Smooth muscle cell (in vitro differentiated cells): ENCODE data around the gene TCF7L2. TPM values are rescaled to one million over a fixed set of nuclear protein-coding genes. Genes with fewer than 3 reads are reported as not detected.

Source experiments
- DNase-seq: peaks from one replicate; lab custom pipeline; 2025; ENCODE audit not compliant: unreplicated experiment; lab: John Stamatoyannopoulos, UW
- H2AFZ ChIP-seq: fragments of 200-600 bp; sonication (generic); 2 replicates; pipeline ENCODE4 v1.6.0; 2016; ENCODE audit warnings: antibody characterized with exemption, low read depth, mild to moderate bottlenecking
- H3F3A ChIP-seq: fragments of 200-600 bp; sonication (generic); 2 replicates; pipeline ENCODE4 v1.6.0; 2017; ENCODE audit warnings: antibody characterized with exemption, low read depth
- H3K27ac ChIP-seq: fragments of 200-600 bp; sonication (generic); 2 replicates; pipeline ENCODE4 v1.5.1; 2016; ENCODE audit warnings: low read depth, mild to moderate bottlenecking
- H3K27me3 ChIP-seq: fragments of 200-600 bp; sonication (generic); 2 replicates; pipeline ENCODE4 v1.6.1; 2016; ENCODE audit warnings: low read depth, mild to moderate bottlenecking
- H3K36me3 ChIP-seq: fragments of 200-600 bp; sonication (generic); 2 replicates; pipeline ENCODE4 v1.5.1; 2016; ENCODE audit warnings: low read depth
- H3K4me1 ChIP-seq: fragments of 200-600 bp; sonication (generic); 2 replicates; pipeline ENCODE4 v1.5.1; 2016; ENCODE audit warnings: low read depth
- H3K4me2 ChIP-seq: fragments of 200-600 bp; sonication (generic); 2 replicates; pipeline ENCODE4 v1.6.0; 2016; ENCODE audit warnings: mild to moderate bottlenecking
- H3K4me3 ChIP-seq: fragments of 200-600 bp; sonication (generic); 2 replicates; pipeline ENCODE4 v1.5.1; 2016; ENCODE audit warnings: mild to moderate bottlenecking
- H3K79me2 ChIP-seq: fragments of 200-600 bp; sonication (generic); 2 replicates; pipeline ENCODE4 v1.6.0; 2016; ENCODE audit warnings: low read depth, mild to moderate bottlenecking
- H3K9ac ChIP-seq: fragments of 200-600 bp; sonication (generic); 2 replicates; pipeline ENCODE4 v1.6.0; 2016; ENCODE audit warnings: low read depth
- H3K9me3 ChIP-seq: fragments of 200-600 bp; sonication (generic); replicated peaks from 2 replicates; pipeline ENCODE4 v1.5.1; 2016; ENCODE audit warnings: low read depth
- H4K20me1 ChIP-seq: fragments of 200-600 bp; sonication (generic); 2 replicates; pipeline ENCODE4 v1.6.0; 2016; ENCODE audit warnings: low read depth
- WGBS: methylation state at CpG from one replicate; pipeline ENCODE4 v1.1.7; 2016; ENCODE audit warnings: low lambda C conversion rate; 5-methylcytosine and 5-hydroxymethylcytosine counted together
- polyA plus RNA-seq: library from polyadenylated mRNA; unstranded; fragments of >200 nt; fragmentation: Nextera tagmentation; extraction: Ambion mirVana; gene quantifications from 2 replicates; pipeline ENCODE4 v1.2.1, GENCODE V29; 2016
- total RNA-seq: library from RNA; depleted of rRNA; stranded (reverse); fragments of >200 nt; gene quantifications from 2 replicates; pipeline ENCODE4 v1.2.3, GENCODE V29; 2014
- TF ChIP-seq, protein P1 (sequence below): fragments of 200-600 bp; sonication (generic); IDR thresholded peaks from 2 replicates; pipeline ENCODE4 v1.5.1; 2017; ENCODE audit warnings: borderline replicate concordance, mild to moderate bottlenecking, antibody characterized with exemption; ENCODE audit not compliant: insufficient read depth, poor library complexity, severe bottlenecking

Gene TCF7L2
- total and polyA plus RNA-seq, 2 experiments from 2014 or later = 14.6 to 17.7 TPM

DNA sequence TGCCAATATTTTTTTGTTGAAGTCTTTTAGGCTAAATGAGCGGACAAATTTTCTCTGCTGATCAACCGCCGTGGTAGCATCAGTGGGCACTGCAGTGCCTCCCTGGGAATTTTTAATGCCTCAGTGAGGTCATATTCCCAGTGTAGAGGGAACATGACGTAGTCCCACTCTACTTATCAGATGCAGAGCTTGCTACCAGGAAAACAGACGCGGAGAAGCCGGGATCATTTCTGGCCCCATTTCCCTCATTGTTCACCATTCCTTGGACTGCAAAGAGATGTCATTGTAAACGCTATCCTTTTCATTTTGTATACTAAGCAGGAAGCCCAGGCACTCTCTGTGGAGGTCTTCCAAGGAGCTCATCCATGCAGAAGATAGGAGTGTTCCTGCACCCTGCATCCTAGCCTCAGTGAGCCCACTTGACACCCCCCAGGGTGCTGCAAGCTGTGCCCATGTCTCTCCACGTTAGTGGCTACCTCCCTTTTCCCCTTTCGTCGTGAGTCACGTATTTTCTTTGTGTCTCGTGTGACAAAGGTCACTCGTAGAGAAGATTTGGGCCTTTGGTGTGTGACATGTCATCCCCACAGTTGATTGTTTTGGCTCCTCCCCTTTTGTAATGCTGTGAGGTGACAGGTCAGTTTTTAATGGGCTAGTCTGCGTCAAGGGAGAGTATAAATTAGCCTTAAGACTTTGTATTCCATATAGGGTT, 145.5 kb downstream of the TCF7L2 start:
- Histone ChIP-seq H3K27ac (peak overlapping the region; percentile 70), H3K36me3 (no peaks in the 10 kb centered on the region), H3K4me1 (peaks cover 16% of the 10 kb centered on the region), H3K79me2 (peaks cover 22% of the 10 kb centered on the region), H3F3A (no peaks in the 10 kb centered on the region), H3K4me2 (no peak overlapping the region), H4K20me1 (peaks cover 4% of the 10 kb centered on the region), H3K27me3 (no peaks in the 10 kb centered on the region), H3K4me3 (no peak overlapping the region), H3K9ac (no peak overlapping the region), H3K9me3 (no peaks in the 10 kb centered on the region), H2AFZ (no peak overlapping the region)
- DNase-seq = no peak
- 76% methylated on average over 15 of the region's 15 CpGs for WGBS
- TF ChIP-seq, protein P1, sequence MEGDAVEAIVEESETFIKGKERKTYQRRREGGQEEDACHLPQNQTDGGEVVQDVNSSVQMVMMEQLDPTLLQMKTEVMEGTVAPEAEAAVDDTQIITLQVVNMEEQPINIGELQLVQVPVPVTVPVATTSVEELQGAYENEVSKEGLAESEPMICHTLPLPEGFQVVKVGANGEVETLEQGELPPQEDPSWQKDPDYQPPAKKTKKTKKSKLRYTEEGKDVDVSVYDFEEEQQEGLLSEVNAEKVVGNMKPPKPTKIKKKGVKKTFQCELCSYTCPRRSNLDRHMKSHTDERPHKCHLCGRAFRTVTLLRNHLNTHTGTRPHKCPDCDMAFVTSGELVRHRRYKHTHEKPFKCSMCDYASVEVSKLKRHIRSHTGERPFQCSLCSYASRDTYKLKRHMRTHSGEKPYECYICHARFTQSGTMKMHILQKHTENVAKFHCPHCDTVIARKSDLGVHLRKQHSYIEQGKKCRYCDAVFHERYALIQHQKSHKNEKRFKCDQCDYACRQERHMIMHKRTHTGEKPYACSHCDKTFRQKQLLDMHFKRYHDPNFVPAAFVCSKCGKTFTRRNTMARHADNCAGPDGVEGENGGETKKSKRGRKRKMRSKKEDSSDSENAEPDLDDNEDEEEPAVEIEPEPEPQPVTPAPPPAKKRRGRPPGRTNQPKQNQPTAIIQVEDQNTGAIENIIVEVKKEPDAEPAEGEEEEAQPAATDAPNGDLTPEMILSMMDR = no peak

DNA sequence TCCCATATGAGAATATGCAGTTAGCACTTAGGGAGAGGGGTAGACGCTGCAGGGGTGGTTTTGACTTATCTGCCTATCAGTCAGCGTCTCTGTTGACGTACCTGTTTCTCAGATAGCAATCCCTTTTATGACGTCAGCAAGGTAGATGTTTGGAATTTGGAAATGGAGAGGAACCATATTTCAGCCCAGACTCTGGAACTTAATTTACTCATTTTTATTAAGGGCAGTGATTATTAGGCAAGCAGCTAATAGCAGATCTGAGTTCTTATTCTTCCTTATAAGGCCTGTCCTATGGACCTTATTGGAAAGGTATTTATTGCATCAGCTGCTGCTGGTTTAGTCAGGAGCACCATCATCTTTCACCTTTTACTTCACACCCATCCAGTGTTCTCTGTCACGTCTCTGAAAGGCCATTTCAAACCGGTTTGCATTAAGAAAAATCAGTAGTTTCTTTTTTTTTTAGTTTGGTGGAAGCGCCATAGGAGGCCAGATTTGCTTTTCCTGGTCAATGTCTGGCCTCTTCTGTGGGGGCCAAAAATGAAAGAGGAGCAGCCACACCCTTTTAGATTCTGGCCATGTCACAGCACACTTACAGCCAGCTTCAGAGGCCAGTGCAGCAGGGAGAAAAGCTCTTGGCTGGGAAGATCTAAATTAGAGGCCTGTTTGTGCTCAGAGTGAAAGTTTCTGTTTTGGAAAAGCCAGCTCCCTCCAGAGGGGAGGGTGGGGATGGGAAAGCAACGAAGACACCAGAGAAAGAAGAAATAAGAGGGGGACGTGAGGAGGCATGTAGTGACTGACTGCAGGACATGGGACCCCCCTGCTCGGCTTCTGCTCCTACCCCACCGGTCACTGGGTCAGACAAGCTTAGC, 146.3 kb downstream of the TCF7L2 start:
- Histone ChIP-seq H3K9ac (peak overlapping the region; percentile 16), H3K4me1 (peaks cover 16% of the 10 kb centered on the region), H3K36me3 (no peaks in the 10 kb centered on the region), H4K20me1 (peaks cover 4% of the 10 kb centered on the region), H2AFZ (no peak overlapping the region), H3F3A (no peaks in the 10 kb centered on the region), H3K27me3 (no peaks in the 10 kb centered on the region), H3K9me3 (no peaks in the 10 kb centered on the region), H3K4me2 (peak overlapping the region; percentile 25), H3K4me3 (no peak overlapping the region), H3K27ac (peak overlapping the region; percentile 70), H3K79me2 (peaks cover 26% of the 10 kb centered on the region)
- TF ChIP-seq, protein P1 = no peak
- no peak for DNase-seq
- 74% methylated on average over 11 of the region's 11 CpGs for WGBS

DNA sequence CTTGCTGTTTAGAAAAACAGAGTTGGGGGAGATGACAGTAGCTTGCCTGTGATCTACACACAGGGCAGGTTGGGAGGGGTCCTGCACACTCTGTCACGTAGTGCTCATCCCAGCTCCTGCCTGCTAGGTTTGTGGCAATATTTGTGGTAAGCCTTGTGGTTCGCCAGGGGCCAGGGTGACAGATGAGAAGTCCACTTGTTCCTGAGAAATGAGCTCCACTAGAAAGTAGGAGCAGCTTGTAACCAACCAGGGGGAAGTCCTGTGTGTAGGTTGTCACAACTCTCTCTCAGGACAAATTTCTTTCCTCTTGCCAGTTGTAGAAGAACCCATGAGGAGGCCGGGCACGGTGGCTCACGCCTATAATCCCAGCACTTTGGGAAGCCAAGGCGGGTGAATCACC, 147.0 kb downstream of the TCF7L2 start:
- H2AFZ ChIP-seq = no peak overlapping the region
- peaks cover 4% of the 10 kb centered on the region for H4K20me1 ChIP-seq
- no peaks in the 10 kb centered on the region for H3F3A ChIP-seq
- H3K9me3 ChIP-seq = no peaks in the 10 kb centered on the region
- H3K27ac ChIP-seq = peak overlapping the region; percentile 70
- DNase-seq = no peak
- WGBS = 65% methylated on average over 6 of the region's 6 CpGs
- H3K9ac ChIP-seq = no peak overlapping the region
- peaks cover 16% of the 10 kb centered on the region for H3K4me1 ChIP-seq
- H3K36me3 ChIP-seq = no peaks in the 10 kb centered on the region
- TF ChIP-seq, protein P1 = no peak
- no peak overlapping the region for H3K4me3 ChIP-seq
- H3K27me3 ChIP-seq = no peaks in the 10 kb centered on the region
- peak overlapping the region; percentile 25 for H3K4me2 ChIP-seq
- peaks cover 24% of the 10 kb centered on the region for H3K79me2 ChIP-seq
